Transverse colon (tissue), 4 donors: ENCODE data around the gene TNFRSF4. TPM values are rescaled to one million over a fixed set of nuclear protein-coding genes. Genes with fewer than 3 reads are reported as not detected.
A peak's percentile ranks its signal among the peaks of the same experiment; 100 is the strongest.

Experiments used
- DNase-seq: peaks from one replicate; pipeline ENCODE4 v3.0.0-alpha.2; 2019
- H3K27ac ChIP-seq, 4 donors: fragments of 200-600 bp; sonication (generic); 2 replicates each; pipeline ENCODE4 v1.5.1; 2016 to 2018; ENCODE audit warnings: inconsistent platforms in 4 of 4
- H3K27me3 ChIP-seq: fragments of 200-600 bp; sonication (generic); 2 replicates; pipeline ENCODE4 v1.5.1; 2017; ENCODE audit warnings: inconsistent platforms
- H3K36me3 ChIP-seq, 4 donors: fragments of 200-600 bp; sonication (generic); 2 replicates each; pipeline ENCODE4 v1.5.1; 2017 to 2019; ENCODE audit warnings: inconsistent platforms in 4 of 4
- H3K4me1 ChIP-seq, 4 donors: fragments of 200-600 bp; sonication (generic); 2 replicates each; pipeline ENCODE4 v1.5.1; 2017 to 2020; ENCODE audit warnings: inconsistent platforms in 4 of 4
- H3K4me3 ChIP-seq, 4 donors: fragments of 200-600 bp; sonication (generic); 1 replicate in 1 of 4; 2 replicates in 3 of 4; pipeline versions ENCODE4 v1.5.1 to v1.6.1; 2017 to 2019; ENCODE audit warnings: inconsistent platforms in 4 of 4
- H3K9me3 ChIP-seq, 2 donors: fragments of 200-600 bp; sonication (generic); 2 replicates each; pipeline ENCODE4 v1.5.1; 2017 to 2019; ENCODE audit warnings: inconsistent platforms in 2 of 2
- CTCF ChIP-seq, 5 experiments: fragments of 200-600 bp in 3 of 5; fragments of 450-650 bp in 2 of 5; sonication (generic) in 3 of 5; IDR thresholded peaks; 1 replicate in 2 of 5; 2 replicates in 3 of 5; pipeline ENCODE4 v1.5.1; 2016 to 2017; ENCODE audit warnings: antibody characterized with exemption in 5 of 5, inconsistent platforms in 3 of 5, mild to moderate bottlenecking in 2 of 5, moderate library complexity in 1 of 5
- EP300 ChIP-seq: sonication (generic); formaldehyde crosslinking; IDR thresholded peaks from one replicate; pipeline ENCODE4 v1.6.1; 2017; ENCODE audit warnings: antibody characterized with exemption, low read depth
- POLR2A ChIP-seq: fragments of 450-650 bp; IDR thresholded peaks from one replicate; pipeline ENCODE4 v1.6.1; 2016; ENCODE audit warnings: antibody characterized with exemption, mild to moderate bottlenecking, moderate library complexity
- POLR2AphosphoS5 ChIP-seq, 3 donors: sonication (generic); formaldehyde crosslinking; IDR thresholded peaks; one replicate each; pipeline ENCODE4 v1.6.1; 2016; ENCODE audit warnings: antibody characterized with exemption in 3 of 3
- WGBS, 2 donors: methylation state at CpG; one replicate each; pipeline ENCODE4 v1.1.5; 2018; ENCODE audit warnings: low coverage in 1 of 2; 5-methylcytosine and 5-hydroxymethylcytosine counted together
- in situ Hi-C, 4 donors: fragments of 200-750 bp; cut with MboI; loops; one replicate each; pipeline versions ENCODE4 v1.15.0 to v1.15.1; 2017; ENCODE audit warnings: low sequenced_read_pairs in 3 of 4, low pct_ligation_motif_present in 1 of 4, low pct_unique_long_range_greater_than_20kb in 1 of 4
- intact Hi-C: fragments of 100-400 bp; cut with DNase I; formaldehyde crosslinking; loops from one replicate; pipeline ENCODE4 v1.15.1; 2023; ENCODE audit warnings: low total_unique reads
- total RNA-seq, 4 donors: library from RNA; depleted of rRNA; stranded (reverse); fragments of >200 nt; gene quantifications; one replicate each; pipeline ENCODE4 v1.1.0, GENCODE V29; 2016

The TNFRSF4 gene
- total RNA-seq, 4 donors from 2014 or later, result 0.55 to 4.8 TPM; not detected in 2

- Histone ChIP-seq H3K27me3 (peaks cover 4% of the 10 kb centered on the region), H3K27ac (peak overlapping the region in 1 of 4 donors; percentile 34), H3K4me3 (no peak overlapping the region), H3K36me3 (peaks cover 0 to 38% (median 13%) of the 10 kb centered on the region in 4 donors), H3K4me1 (peaks cover 0 to 21% (median 6%) of the 10 kb centered on the region in 4 donors), H3K9me3 (no peaks in the 10 kb centered on the region)
- in situ Hi-C loops (no loop called here), intact Hi-C loops (no loop called here)
- whole genome bisulfite sequencing, 2 donors, result 87 to 91% methylated on average over 9 to 62 of the region's 74 CpGs
- TF ChIP-seq POLR2A (no peak), EP300 (no peak), POLR2AphosphoS5 (IDR thresholded peaks at IDR 0.05) (no peak), CTCF (IDR thresholded peaks at IDR 0.05) (no peak)
- no peak for DNase-seq
Observed at GRCh38 chr1:1216770-1217620, 3.0 kb upstream of the TNFRSF4 start.

GRCh38 chr1:1215881-1216605, 2.1 kb upstream of the TNFRSF4 start:
- Histone ChIP-seq H3K36me3 (peaks cover 0 to 30% (median 13%) of the 10 kb centered on the region in 4 donors), H3K4me3 (no peak overlapping the region), H3K27ac (peak overlapping the region in 1 of 4 donors; percentile 34), H3K9me3 (no peaks in the 10 kb centered on the region), H3K27me3 (peaks cover 4% of the 10 kb centered on the region), H3K4me1 (peaks cover 0 to 21% (median 6%) of the 10 kb centered on the region in 4 donors)
- in situ Hi-C loops, result no loop called here
- WGBS, 2 donors, result 92% methylated on average over 14 of the region's 21 CpGs; no CpG with 5 or more reads in 1 of the 2 donors
- TF ChIP-seq EP300 (no peak), POLR2AphosphoS5 (IDR thresholded peaks at IDR 0.05) (no peak), CTCF (IDR thresholded peaks at IDR 0.05) (no peak), POLR2A (no peak)
- DNase-seq, result no peak
- intact Hi-C loops, result no loop called here

DNA sequence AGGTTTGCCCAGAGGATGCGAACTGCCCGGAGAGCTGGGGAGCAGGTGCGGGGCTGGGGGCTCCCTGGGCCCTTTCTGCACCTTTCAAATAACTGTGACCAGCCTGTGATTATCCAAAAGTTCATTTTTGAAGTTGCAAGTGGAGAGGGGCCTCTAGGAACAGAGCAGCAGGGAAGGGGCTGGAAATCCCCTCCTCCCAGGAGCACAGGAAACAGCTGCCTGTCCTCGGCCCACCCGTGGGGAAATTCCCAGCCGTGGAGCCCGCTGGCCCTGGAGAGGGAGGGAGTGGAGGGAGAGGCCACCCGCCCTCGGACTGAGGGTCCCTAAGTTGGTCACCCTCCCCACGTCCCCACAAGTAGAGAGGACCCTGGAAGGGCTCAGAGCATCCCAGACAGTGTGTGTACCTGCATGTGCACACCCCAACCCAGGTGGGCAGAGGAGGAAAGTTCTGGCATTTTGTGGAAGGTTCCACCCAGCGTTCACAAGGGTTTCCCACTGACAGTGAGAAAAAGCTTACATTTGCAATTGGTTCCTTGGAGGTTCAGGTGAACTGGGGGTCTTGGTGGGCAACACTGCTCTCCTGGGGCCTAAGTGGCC, 1.2 kb upstream of the TNFRSF4 start:
- H3K36me3 ChIP-seq, result peaks cover 0 to 23% (median 11%) of the 10 kb centered on the region in 4 donors
- H3K27ac ChIP-seq, result peak overlapping the region in 1 of 4 donors; percentile 23
- no peak overlapping the region for H3K4me3 ChIP-seq
- no peak for TF ChIP-seq POLR2A
- no peak for TF ChIP-seq POLR2AphosphoS5 (IDR thresholded peaks at IDR 0.05)
- TF ChIP-seq CTCF (IDR thresholded peaks at IDR 0.05), result no peak
- no peak for TF ChIP-seq EP300
- no peak for DNase-seq
- H3K27me3 ChIP-seq, result peaks cover 10% of the 10 kb centered on the region
- in situ Hi-C loops (no loop called here), intact Hi-C loops (no loop called here)
- peaks cover 0 to 21% (median 6%) of the 10 kb centered on the region in 4 donors for H3K4me1 ChIP-seq
- 60 to 73% methylated on average over 1 to 5 of the region's 11 CpGs for WGBS, 2 donors
- no peaks in the 10 kb centered on the region for H3K9me3 ChIP-seq
